Loucy (cell line): ENCODE data around the gene ITGB1.

ENCODE experiments used
- EZH2phosphoT487 ChIP-seq: fragments of 200-600 bp; IDR thresholded peaks from 2 replicates; pipeline ENCODE4 v1.6.1; 2018; ENCODE audit warnings: antibody characterized with exemption, mild to moderate bottlenecking, moderate library complexity, borderline replicate concordance
- TF ChIP-seq, protein P1 (sequence below): fragments of 200-600 bp; sonication (generic); conservative IDR thresholded peaks from 2 replicates; pipeline ENCODE4 v1.5.1; 2014; ENCODE audit warnings: mild to moderate bottlenecking, antibody characterized with exemption, low read length

- TF ChIP-seq, protein P1, sequence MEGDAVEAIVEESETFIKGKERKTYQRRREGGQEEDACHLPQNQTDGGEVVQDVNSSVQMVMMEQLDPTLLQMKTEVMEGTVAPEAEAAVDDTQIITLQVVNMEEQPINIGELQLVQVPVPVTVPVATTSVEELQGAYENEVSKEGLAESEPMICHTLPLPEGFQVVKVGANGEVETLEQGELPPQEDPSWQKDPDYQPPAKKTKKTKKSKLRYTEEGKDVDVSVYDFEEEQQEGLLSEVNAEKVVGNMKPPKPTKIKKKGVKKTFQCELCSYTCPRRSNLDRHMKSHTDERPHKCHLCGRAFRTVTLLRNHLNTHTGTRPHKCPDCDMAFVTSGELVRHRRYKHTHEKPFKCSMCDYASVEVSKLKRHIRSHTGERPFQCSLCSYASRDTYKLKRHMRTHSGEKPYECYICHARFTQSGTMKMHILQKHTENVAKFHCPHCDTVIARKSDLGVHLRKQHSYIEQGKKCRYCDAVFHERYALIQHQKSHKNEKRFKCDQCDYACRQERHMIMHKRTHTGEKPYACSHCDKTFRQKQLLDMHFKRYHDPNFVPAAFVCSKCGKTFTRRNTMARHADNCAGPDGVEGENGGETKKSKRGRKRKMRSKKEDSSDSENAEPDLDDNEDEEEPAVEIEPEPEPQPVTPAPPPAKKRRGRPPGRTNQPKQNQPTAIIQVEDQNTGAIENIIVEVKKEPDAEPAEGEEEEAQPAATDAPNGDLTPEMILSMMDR, result no peak
- no peak for TF ChIP-seq EZH2phosphoT487
These were observed 11.9 kb downstream of the ITGB1 start for GRCh38 chr10:32946108-32946507.
